Testis (tissue), 2 donors: ENCODE measurements around the gene CDC42BPB.
"Not testable (repeated sequence)": the region's sequence is repeated elsewhere in the genome, so short reads cannot be mapped to it uniquely, and the experiment has no call there.

Experiments
- CTCF ChIP-seq, 3 experiments: fragments of 450-650 bp in 2 of 3; fragments of 200-600 bp in 1 of 3; sonication (generic) in 1 of 3; IDR thresholded peaks; one replicate each; pipeline ENCODE4 v1.5.1; 2016 to 2019; ENCODE audit warnings: antibody characterized with exemption in 3 of 3, mild to moderate bottlenecking in 2 of 3, moderate library complexity in 1 of 3
- POLR2A ChIP-seq: fragments of 450-650 bp; IDR thresholded peaks from one replicate; pipeline ENCODE4 v1.6.1; 2017; ENCODE audit warnings: antibody characterized with exemption, mild to moderate bottlenecking, moderate library complexity

GRCh38 chr14:103047453-103047852, 9.9 kb downstream of the CDC42BPB start:
- TF ChIP-seq CTCF (IDR thresholded peaks at IDR 0.05); POLR2A: not testable (repeated sequence)
